AG09319 (cell line): ENCODE data around the gene PAQR7.

Experiments
- DNase-seq: peaks from one replicate; pipeline ENCODE4 v3.0.0-alpha.2; 2010; ENCODE audit warnings: low read depth; ENCODE audit errors: extremely low read depth
- CTCF ChIP-seq: IDR thresholded peaks from 2 replicates; pipeline ENCODE4 v1.5.1; 2011; ENCODE audit warnings: low read depth, mild to moderate bottlenecking, inconsistent platforms, low read length, moderate library complexity

Gene PAQR7

GRCh38 chr1:25916460-25916859 is 41.0 kb upstream of the PAQR7 start:
- no peak for DNase-seq
- TF ChIP-seq CTCF: no peak

GRCh38 chr1:25914074-25914995 is 38.8 kb upstream of the PAQR7 start:
- no peak for TF ChIP-seq CTCF
- DNase-seq: no peak

- no peak for DNase-seq
- TF ChIP-seq CTCF: no peak
These were observed 37.7 kb upstream of the PAQR7 start for GRCh38 chr1:25913206-25913605.

GRCh38 chr1:25912076-25912831 is 36.7 kb upstream of the PAQR7 start:
- DNase-seq: no peak

GRCh38 chr1:25911162-25911561 is 35.7 kb upstream of the PAQR7 start:
- TF ChIP-seq CTCF: no peak
- DNase-seq: no peak

More at GRCh38 chr1:25912076-25912831, 36.7 kb upstream of the PAQR7 start:
- no peak for TF ChIP-seq CTCF

- TF ChIP-seq CTCF: no peak
- DNase-seq: no peak
These were observed 33.5 kb upstream of the PAQR7 start for GRCh38 chr1:25909040-25909439.

GRCh38 chr1:25908161-25908560 is 32.7 kb upstream of the PAQR7 start:
- no peak for DNase-seq
- no peak for TF ChIP-seq CTCF
